ENCODE results near the gene SCAF11.

DNA sequence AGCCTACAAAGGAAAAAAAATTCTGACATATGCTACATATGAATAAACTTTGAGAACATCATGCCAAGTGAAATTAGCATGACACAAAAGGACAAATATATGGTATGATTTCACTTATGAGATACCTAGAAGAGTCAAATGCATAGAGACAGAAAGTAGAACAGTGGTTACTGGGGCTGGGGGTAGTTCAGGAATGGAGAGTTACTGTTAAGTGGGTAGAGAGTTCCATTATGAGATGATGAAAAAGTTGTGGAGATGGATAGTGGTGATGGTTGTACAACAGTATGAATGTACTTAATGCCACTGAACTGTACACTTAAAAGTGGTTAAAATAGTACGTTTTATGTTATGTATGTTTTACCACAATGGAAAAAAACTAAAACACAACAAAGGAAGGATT lies 92.3 kb downstream of the SCAF11 start:
- no peak for TF ChIP-seq CTCF (IDR thresholded peaks at IDR 0.05; ENCODE audit: poor library complexity)
- no peak for TF ChIP-seq EZH2phosphoT487 (IDR thresholded peaks at IDR 0.05; ENCODE audit: low read depth, severe bottlenecking, unreplicated experiment)

Data from hepatocyte (in vitro differentiated cells).